Liver (tissue), 9 donors: ENCODE measurements around the gene SALL3. TPM values are rescaled to one million over a fixed set of nuclear protein-coding genes. Genes with fewer than 3 reads are reported as not detected.

Source experiments
- DNase-seq: peaks from one replicate; pipeline ENCODE4 v3.0.0-alpha.2; 2017; ENCODE audit warnings: low spot score
- H3K27ac ChIP-seq, 2 donors: one replicate each; pipeline ENCODE4 v1.7.0; 2013; ENCODE audit warnings: inconsistent platforms in 2 of 2, low read length in 2 of 2, control low read depth in 1 of 2, low read depth in 1 of 2, mild to moderate bottlenecking in 1 of 2
- H3K27me3 ChIP-seq, 4 donors: one replicate each; pipeline versions ENCODE4 v1.6.1 to v1.7.0; 2013; ENCODE audit warnings: low read length in 3 of 4, inconsistent platforms in 1 of 4, mild to moderate bottlenecking in 1 of 4, moderate library complexity in 1 of 4; ENCODE audit not compliant: control insufficient read depth in 4 of 4, insufficient read depth in 4 of 4
- H3K36me3 ChIP-seq, 4 donors: one replicate each; pipeline versions ENCODE4 v1.6.1 to v1.7.0; 2013; ENCODE audit warnings: low read length in 3 of 4, mild to moderate bottlenecking in 3 of 4, low read depth in 1 of 4, moderate library complexity in 1 of 4; ENCODE audit not compliant: control insufficient read depth in 4 of 4, insufficient read depth in 3 of 4
- H3K4me1 ChIP-seq, 4 donors: one replicate each; pipeline versions ENCODE4 v1.6.1 to v1.7.0; 2013; ENCODE audit warnings: low read length in 3 of 4, mild to moderate bottlenecking in 3 of 4, moderate library complexity in 1 of 4; ENCODE audit not compliant: control insufficient read depth in 4 of 4, insufficient read depth in 4 of 4
- H3K4me3 ChIP-seq, 3 donors: one replicate each; pipeline versions ENCODE4 v1.6.1 to v1.7.0; 2013; ENCODE audit warnings: low read length in 3 of 3, control low read depth in 1 of 3, low read depth in 1 of 3, mild to moderate bottlenecking in 1 of 3
- H3K9ac ChIP-seq, 2 donors: one replicate each; pipeline ENCODE4 v1.7.0; 2013; ENCODE audit warnings: low read length in 2 of 2, mild to moderate bottlenecking in 2 of 2, moderate library complexity in 2 of 2, control low read depth in 1 of 2, low read depth in 1 of 2
- H3K9me3 ChIP-seq, 4 donors: one replicate each; pipeline versions ENCODE4 v1.6.1 to v1.7.0; 2013; ENCODE audit warnings: low read length in 3 of 4; ENCODE audit not compliant: control insufficient read depth in 4 of 4
- EGR1 ChIP-seq, 2 donors: IDR thresholded peaks; 2 replicates each; pipeline ENCODE4 v1.6.1; 2016 to 2018; ENCODE audit warnings: antibody characterized with exemption in 2 of 2, low read depth in 2 of 2
- FOXA1 ChIP-seq: IDR thresholded peaks from 2 replicates; pipeline ENCODE4 v1.6.1; 2016; ENCODE audit warnings: antibody characterized with exemption
- FOXA2 ChIP-seq: IDR thresholded peaks from 2 replicates; pipeline ENCODE4 v1.6.1; 2016; ENCODE audit warnings: antibody characterized with exemption
- GABPA ChIP-seq, 2 donors: IDR thresholded peaks in 1 of 2; conservative IDR thresholded peaks in 1 of 2; 2 replicates each; pipeline ENCODE4 v1.6.1; 2016; ENCODE audit warnings: antibody characterized with exemption in 2 of 2, mild to moderate bottlenecking in 1 of 2, moderate library complexity in 1 of 2
- HNF4A ChIP-seq, 2 donors: conservative IDR thresholded peaks; 2 replicates each; pipeline ENCODE4 v1.6.1; 2016; ENCODE audit warnings: antibody characterized with exemption in 2 of 2, mild to moderate bottlenecking in 2 of 2
- HNF4G ChIP-seq: IDR thresholded peaks from 2 replicates; pipeline ENCODE4 v1.6.1; 2016; ENCODE audit warnings: antibody characterized with exemption
- JUND ChIP-seq, 2 donors: IDR thresholded peaks; 2 replicates each; pipeline ENCODE4 v1.6.1; 2016; ENCODE audit warnings: antibody characterized with exemption in 2 of 2
- NR2F2 ChIP-seq: IDR thresholded peaks from 2 replicates; pipeline ENCODE4 v1.6.1; 2016; ENCODE audit warnings: antibody characterized with exemption
- RAD21 ChIP-seq, 2 donors: IDR thresholded peaks; 2 replicates each; pipeline ENCODE4 v1.6.1; 2016; ENCODE audit warnings: antibody characterized with exemption in 2 of 2, mild to moderate bottlenecking in 2 of 2
- SP1 ChIP-seq: IDR thresholded peaks from 2 replicates; pipeline ENCODE4 v1.6.1; 2018; ENCODE audit warnings: antibody characterized with exemption, mild to moderate bottlenecking
- TAF1 ChIP-seq: conservative IDR thresholded peaks from 2 replicates; pipeline ENCODE4 v1.6.1; 2016; ENCODE audit warnings: antibody characterized with exemption, mild to moderate bottlenecking
- YY1 ChIP-seq: IDR thresholded peaks from 2 replicates; pipeline ENCODE4 v1.6.1; 2016; ENCODE audit warnings: antibody characterized with exemption, mild to moderate bottlenecking
- ZBTB33 ChIP-seq: IDR thresholded peaks from 2 replicates; pipeline ENCODE4 v1.6.1; 2016; ENCODE audit warnings: antibody characterized with exemption
- WGBS: extraction: QIAGEN DNeasy Blood & Tissue Kit; methylation state at CpG from one replicate; pipeline ENCODE4 v1.1.7; 2013; 5-methylcytosine and 5-hydroxymethylcytosine counted together
- polyA plus RNA-seq, 2 donors: library from polyadenylated mRNA; stranded (reverse) in 1 of 2; unstranded in 1 of 2; fragments of 200-250 nt in 1 of 2; fragments of >200 nt in 1 of 2; fragmentation: Nextera tagmentation in 1 of 2; extraction: Ambion mirVana in 1 of 2; gene quantifications; one replicate each; pipeline versions ENCODE4 v1.2.1 to v1.2.3, GENCODE V29; 2013 to 2015
- total RNA-seq, 2 donors: library from RNA; depleted of rRNA; stranded (reverse); fragments of >200 nt; gene quantifications; one replicate each; pipeline ENCODE4 v1.2.3, GENCODE V29; 2014
- TF ChIP-seq, protein P1 (sequence below): IDR thresholded peaks from 2 replicates; pipeline ENCODE4 v1.6.1; 2016; ENCODE audit warnings: antibody characterized with exemption
- TF ChIP-seq, protein P2 (sequence below): fragments of 150-350 bp; IDR thresholded peaks from 2 replicates; pipeline ENCODE4 v1.5.1; 2017; ENCODE audit warnings: improper control_type of control experiment, low read depth, low read length; ENCODE audit not compliant: missing input control
- TF ChIP-seq, protein P3 (sequence below): IDR thresholded peaks from 2 replicates; pipeline ENCODE4 v1.6.1; 2016; ENCODE audit warnings: antibody characterized with exemption, mild to moderate bottlenecking
- TF ChIP-seq, protein P4 (sequence below): IDR thresholded peaks from 2 replicates; pipeline ENCODE4 v1.6.1; 2016; ENCODE audit warnings: antibody characterized with exemption
- donor health status: healthy.
- donor health status: healthy.
- donor health status: healthy.
- donor health status: healthy.
- donor health status: healthy.

The SALL3 gene
- total and polyA plus RNA-seq, 4 donors: not detected

- 96% methylated on average over 37 of the region's 37 CpGs for whole genome bisulfite sequencing
- Histone ChIP-seq H3K27ac (no peak overlapping the region), H3K27me3 (peaks cover 0 to 7% (median 1%) of the 10 kb centered on the region in 4 donors), H3K9me3 (no peaks in the 10 kb centered on the region), H3K4me3 (no peak overlapping the region), H3K4me1 (no peaks in the 10 kb centered on the region), H3K36me3 (no peaks in the 10 kb centered on the region), H3K9ac (no peak overlapping the region)
- no peak for DNase-seq
- no peak for TF ChIP-seq RAD21 (IDR thresholded peaks at IDR 0.05)
Measured at GRCh38 chr18:78994000-78994399, 14.4 kb downstream of the SALL3 start.

DNA sequence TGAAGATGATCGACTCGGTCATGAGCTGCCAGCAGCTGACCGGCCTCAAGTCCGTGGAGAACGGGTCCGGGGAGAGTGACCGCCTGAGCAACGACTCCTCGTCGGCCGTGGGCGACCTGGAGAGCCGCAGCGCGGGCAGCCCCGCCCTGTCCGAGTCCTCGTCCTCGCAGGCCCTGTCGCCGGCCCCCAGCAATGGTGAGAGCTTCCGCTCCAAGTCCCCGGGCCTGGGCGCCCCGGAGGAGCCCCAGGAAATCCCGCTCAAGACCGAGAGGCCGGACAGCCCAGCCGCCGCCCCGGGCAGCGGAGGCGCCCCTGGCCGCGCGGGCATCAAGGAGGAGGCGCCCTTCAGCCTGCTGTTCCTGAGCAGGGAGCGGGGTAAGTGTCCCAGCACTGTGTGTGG, 14.9 kb downstream of the SALL3 start:
- WGBS: 96% methylated on average over 38 of the region's 38 CpGs
- Histone ChIP-seq H3K27me3 (peaks cover 0 to 9% (median 1%) of the 10 kb centered on the region in 4 donors), H3K9ac (no peak overlapping the region), H3K4me1 (no peaks in the 10 kb centered on the region), H3K4me3 (no peak overlapping the region), H3K9me3 (no peaks in the 10 kb centered on the region), H3K36me3 (no peaks in the 10 kb centered on the region), H3K27ac (no peak overlapping the region)
- TF ChIP-seq ZBTB33 (no peak), RAD21 (IDR thresholded peaks at IDR 0.05) (no peak), EGR1 (IDR thresholded peaks at IDR 0.05; ENCODE audit: low read depth in 2 of 2) (no peak), HNF4G (no peak), NR2F2 (no peak), FOXA1 (no peak), FOXA2 (no peak), GABPA (IDR thresholded peaks at IDR 0.05 in 1 of 2, conservative IDR thresholded peaks at IDR 0.05 in 1 of 2) (no peak), SP1 (no peak), HNF4A (conservative IDR thresholded peaks at IDR 0.05) (no peak), JUND (IDR thresholded peaks at IDR 0.05) (no peak), TAF1 (no peak), YY1 (no peak)
- TF ChIP-seq, protein P1, sequence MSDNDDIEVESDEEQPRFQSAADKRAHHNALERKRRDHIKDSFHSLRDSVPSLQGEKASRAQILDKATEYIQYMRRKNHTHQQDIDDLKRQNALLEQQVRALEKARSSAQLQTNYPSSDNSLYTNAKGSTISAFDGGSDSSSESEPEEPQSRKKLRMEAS: no peak
- TF ChIP-seq, protein P2, sequence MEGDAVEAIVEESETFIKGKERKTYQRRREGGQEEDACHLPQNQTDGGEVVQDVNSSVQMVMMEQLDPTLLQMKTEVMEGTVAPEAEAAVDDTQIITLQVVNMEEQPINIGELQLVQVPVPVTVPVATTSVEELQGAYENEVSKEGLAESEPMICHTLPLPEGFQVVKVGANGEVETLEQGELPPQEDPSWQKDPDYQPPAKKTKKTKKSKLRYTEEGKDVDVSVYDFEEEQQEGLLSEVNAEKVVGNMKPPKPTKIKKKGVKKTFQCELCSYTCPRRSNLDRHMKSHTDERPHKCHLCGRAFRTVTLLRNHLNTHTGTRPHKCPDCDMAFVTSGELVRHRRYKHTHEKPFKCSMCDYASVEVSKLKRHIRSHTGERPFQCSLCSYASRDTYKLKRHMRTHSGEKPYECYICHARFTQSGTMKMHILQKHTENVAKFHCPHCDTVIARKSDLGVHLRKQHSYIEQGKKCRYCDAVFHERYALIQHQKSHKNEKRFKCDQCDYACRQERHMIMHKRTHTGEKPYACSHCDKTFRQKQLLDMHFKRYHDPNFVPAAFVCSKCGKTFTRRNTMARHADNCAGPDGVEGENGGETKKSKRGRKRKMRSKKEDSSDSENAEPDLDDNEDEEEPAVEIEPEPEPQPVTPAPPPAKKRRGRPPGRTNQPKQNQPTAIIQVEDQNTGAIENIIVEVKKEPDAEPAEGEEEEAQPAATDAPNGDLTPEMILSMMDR: no peak
- TF ChIP-seq, protein P3, sequence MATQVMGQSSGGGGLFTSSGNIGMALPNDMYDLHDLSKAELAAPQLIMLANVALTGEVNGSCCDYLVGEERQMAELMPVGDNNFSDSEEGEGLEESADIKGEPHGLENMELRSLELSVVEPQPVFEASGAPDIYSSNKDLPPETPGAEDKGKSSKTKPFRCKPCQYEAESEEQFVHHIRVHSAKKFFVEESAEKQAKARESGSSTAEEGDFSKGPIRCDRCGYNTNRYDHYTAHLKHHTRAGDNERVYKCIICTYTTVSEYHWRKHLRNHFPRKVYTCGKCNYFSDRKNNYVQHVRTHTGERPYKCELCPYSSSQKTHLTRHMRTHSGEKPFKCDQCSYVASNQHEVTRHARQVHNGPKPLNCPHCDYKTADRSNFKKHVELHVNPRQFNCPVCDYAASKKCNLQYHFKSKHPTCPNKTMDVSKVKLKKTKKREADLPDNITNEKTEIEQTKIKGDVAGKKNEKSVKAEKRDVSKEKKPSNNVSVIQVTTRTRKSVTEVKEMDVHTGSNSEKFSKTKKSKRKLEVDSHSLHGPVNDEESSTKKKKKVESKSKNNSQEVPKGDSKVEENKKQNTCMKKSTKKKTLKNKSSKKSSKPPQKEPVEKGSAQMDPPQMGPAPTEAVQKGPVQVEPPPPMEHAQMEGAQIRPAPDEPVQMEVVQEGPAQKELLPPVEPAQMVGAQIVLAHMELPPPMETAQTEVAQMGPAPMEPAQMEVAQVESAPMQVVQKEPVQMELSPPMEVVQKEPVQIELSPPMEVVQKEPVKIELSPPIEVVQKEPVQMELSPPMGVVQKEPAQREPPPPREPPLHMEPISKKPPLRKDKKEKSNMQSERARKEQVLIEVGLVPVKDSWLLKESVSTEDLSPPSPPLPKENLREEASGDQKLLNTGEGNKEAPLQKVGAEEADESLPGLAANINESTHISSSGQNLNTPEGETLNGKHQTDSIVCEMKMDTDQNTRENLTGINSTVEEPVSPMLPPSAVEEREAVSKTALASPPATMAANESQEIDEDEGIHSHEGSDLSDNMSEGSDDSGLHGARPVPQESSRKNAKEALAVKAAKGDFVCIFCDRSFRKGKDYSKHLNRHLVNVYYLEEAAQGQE: no peak
- TF ChIP-seq, protein P4, sequence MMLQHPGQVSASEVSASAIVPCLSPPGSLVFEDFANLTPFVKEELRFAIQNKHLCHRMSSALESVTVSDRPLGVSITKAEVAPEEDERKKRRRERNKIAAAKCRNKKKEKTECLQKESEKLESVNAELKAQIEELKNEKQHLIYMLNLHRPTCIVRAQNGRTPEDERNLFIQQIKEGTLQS: no peak
- DNase-seq: no peak
